Thyroid gland (tissue), 4 donors: Measurements from ENCODE around the gene ZNF850.

Experiments
- CTCF ChIP-seq, 6 experiments: fragments of 200-600 bp in 3 of 6; fragments of 450-650 bp in 3 of 6; sonication (generic) in 3 of 6; IDR thresholded peaks; one replicate each; pipeline ENCODE4 v1.5.1; 2016 to 2019; ENCODE audit warnings: antibody characterized with exemption in 6 of 6, mild to moderate bottlenecking in 2 of 6, inconsistent platforms in 1 of 6, moderate library complexity in 1 of 6
- POLR2A ChIP-seq, 2 donors: fragments of 450-650 bp; IDR thresholded peaks; one replicate each; pipeline ENCODE4 v1.6.1; 2017; ENCODE audit warnings: antibody characterized with exemption in 2 of 2, mild to moderate bottlenecking in 2 of 2, moderate library complexity in 1 of 2

GRCh38 chr19:36688058-36688457, 84.5 kb downstream of the ZNF850 start:
- TF ChIP-seq CTCF (IDR thresholded peaks at IDR 0.05) = no peak
- no peak for TF ChIP-seq POLR2A (IDR thresholded peaks at IDR 0.05)
